Transverse colon (tissue), 3 donors: ENCODE measurements around the gene SMOC1.

ENCODE experiments used
- POLR2A ChIP-seq: fragments of 450-650 bp; IDR thresholded peaks from one replicate; pipeline ENCODE4 v1.6.1; 2016; ENCODE audit warnings: antibody characterized with exemption, mild to moderate bottlenecking, moderate library complexity
- TF ChIP-seq, protein P1 (sequence below), 5 experiments: fragments of 200-600 bp in 3 of 5; fragments of 450-650 bp in 2 of 5; sonication (generic) in 3 of 5; IDR thresholded peaks; 1 replicate in 2 of 5; 2 replicates in 3 of 5; pipeline ENCODE4 v1.5.1; 2016 to 2017; ENCODE audit warnings: antibody characterized with exemption in 5 of 5, inconsistent platforms in 3 of 5, mild to moderate bottlenecking in 2 of 5, moderate library complexity in 1 of 5

DNA sequence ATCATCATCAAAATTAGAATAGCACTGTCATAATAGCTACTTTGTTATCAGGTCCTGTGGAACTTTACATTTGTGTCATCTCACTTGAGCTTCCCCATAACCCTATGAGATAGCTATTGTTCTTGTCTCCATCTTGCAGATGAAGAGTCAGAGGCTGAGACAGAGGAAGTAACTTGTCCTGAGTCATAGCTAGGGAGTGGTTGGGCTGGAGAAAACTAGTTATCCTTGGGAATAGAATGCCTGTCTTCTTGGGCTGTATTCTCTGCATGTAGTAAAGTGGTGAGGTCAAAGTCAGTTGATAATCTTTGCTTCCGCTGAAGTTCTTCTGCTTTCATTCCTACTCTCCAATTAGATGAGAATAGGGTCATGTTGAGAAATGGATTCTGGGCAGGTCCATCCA, 117.0 kb downstream of the SMOC1 start:
- no peak for TF ChIP-seq POLR2A
- TF ChIP-seq, protein P1, sequence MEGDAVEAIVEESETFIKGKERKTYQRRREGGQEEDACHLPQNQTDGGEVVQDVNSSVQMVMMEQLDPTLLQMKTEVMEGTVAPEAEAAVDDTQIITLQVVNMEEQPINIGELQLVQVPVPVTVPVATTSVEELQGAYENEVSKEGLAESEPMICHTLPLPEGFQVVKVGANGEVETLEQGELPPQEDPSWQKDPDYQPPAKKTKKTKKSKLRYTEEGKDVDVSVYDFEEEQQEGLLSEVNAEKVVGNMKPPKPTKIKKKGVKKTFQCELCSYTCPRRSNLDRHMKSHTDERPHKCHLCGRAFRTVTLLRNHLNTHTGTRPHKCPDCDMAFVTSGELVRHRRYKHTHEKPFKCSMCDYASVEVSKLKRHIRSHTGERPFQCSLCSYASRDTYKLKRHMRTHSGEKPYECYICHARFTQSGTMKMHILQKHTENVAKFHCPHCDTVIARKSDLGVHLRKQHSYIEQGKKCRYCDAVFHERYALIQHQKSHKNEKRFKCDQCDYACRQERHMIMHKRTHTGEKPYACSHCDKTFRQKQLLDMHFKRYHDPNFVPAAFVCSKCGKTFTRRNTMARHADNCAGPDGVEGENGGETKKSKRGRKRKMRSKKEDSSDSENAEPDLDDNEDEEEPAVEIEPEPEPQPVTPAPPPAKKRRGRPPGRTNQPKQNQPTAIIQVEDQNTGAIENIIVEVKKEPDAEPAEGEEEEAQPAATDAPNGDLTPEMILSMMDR (IDR thresholded peaks at IDR 0.05): no peak
